CD4-positive, alpha-beta T cell treated with Interferon alpha-2 for 1 hour (primary cell): ENCODE results near the gene METTL21C.

ENCODE experiments used
- DNase-seq, 2 donors: peaks; one replicate each; pipeline ENCODE4 v3.0.0-alpha.2; 2020 to 2022

The METTL21C gene

GRCh38 chr13:102658660-102659059 lies 36.2 kb downstream of the METTL21C start:
- no peak for DNase-seq

- DNase-seq, result no peak
These were observed 37.2 kb downstream of the METTL21C start for GRCh38 chr13:102657630-102658029.

DNA sequence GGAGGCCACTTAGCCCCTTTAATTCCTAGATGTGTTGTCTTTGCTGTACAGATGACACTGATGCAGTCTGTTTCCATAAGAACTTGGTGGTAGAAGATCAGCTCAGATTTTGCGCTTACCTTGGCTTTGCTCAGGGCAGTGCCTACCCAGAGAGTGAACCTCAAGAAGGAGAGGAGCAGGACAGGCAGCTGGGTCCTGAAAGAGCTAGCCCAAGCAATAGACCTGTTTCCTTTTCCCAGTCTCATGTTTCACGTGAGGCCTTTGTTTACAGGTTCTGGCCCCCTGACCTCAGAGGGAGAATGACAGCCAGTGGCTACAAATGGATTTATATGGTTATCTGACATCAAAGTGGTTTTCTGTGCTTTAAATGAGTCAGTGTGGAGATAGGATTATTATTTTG lies 40.1 kb downstream of the METTL21C start:
- DNase-seq, result no peak

GRCh38 chr13:102651892-102652291 lies 43.0 kb downstream of the METTL21C start:
- no peak for DNase-seq

- DNase-seq, result no peak
These were observed 43.5 kb downstream of the METTL21C start for GRCh38 chr13:102651392-102651791.

GRCh38 chr13:102650444-102650843 lies 44.4 kb downstream of the METTL21C start:
- DNase-seq, result no peak

DNA sequence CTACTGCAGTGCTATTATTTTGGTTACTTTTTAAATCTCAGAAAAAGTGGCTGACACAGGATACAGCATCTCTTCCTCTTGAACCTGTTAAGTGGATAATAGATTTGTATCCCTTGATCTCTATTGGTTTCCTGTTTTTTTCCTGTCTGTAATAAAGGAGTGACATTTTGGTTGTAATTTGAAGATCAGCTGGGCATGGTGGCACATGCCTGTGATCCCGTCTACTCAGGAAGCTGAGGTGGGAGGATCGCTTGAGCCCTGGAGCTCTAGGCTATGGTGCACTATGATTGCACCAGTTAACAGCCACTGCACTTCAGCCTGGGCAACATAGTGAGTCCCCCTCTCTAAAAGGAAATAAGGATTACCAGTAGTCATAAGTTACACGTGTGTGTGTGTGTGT lies 46.8 kb downstream of the METTL21C start:
- no peak for DNase-seq

DNA sequence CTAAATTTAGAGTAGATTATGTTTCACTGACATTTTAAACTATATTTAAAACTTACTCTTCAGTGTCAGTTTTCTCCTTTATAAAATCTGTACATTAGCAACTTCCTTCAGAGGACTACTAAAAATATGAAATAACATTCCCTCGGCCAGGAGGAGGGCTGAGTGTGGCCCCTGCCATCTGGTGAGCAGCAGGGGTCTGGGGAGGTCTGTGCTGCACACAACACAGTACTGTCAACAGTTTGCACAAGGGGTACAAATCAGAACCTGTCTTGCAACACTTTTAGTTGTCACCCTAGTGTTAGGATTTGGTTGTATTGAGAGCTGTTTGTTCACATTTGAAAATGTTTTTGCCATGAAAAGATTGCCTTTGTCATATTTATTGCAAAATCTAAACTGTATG lies 49.1 kb downstream of the METTL21C start:
- no peak for DNase-seq

- DNase-seq, result no peak
These were observed 51.2 kb downstream of the METTL21C start for GRCh38 chr13:102643656-102644055.

DNA sequence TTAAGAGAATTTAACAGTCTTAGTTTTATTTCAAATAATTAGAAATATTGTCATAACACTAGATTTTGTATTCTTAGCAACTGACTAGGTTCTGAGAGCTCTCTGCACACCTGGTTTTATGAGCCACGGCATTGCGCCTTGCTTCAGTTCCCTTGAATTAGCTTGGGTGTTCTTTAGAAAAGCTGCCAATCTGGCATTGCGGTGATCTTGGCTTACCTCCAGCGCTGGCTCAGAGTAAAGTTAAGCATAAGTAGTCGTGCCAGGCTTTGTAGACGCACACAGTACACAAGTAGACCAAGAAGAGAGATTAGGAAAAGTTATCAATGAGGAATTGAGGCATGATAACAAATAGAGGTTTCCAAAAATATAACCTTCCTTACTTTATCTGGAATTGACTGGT lies 52.4 kb downstream of the METTL21C start:
- no peak for DNase-seq

- no peak for DNase-seq
These were observed 52.8 kb downstream of the METTL21C start for GRCh38 chr13:102642029-102642428.

GRCh38 chr13:102638741-102639140 lies 56.1 kb downstream of the METTL21C start:
- no peak for DNase-seq
